SHP77 (cell line): ENCODE results near the gene TEAD1.

Experiments
- DNase-seq, 2 experiments: peaks; one replicate each; lab custom pipeline; 2025; lab: John Stamatoyannopoulos, UW

TEAD1 gene

GRCh38 chr11:12811861-12812260 is 137.6 kb downstream of the TEAD1 start:
- DNase-seq = no peak

GRCh38 chr11:12812849-12813248 is 138.6 kb downstream of the TEAD1 start:
- no peak for DNase-seq

- DNase-seq = no peak
Measured at GRCh38 chr11:12813371-12814225, 139.4 kb downstream of the TEAD1 start.

- no peak for DNase-seq
Measured at GRCh38 chr11:12815129-12815480, 140.9 kb downstream of the TEAD1 start.

- DNase-seq = no peak
Measured at GRCh38 chr11:12815931-12816494, 141.8 kb downstream of the TEAD1 start.

GRCh38 chr11:12817681-12818332 is 143.6 kb downstream of the TEAD1 start:
- DNase-seq = no peak

- no peak for DNase-seq
Measured at GRCh38 chr11:12818333-12819015, 144.3 kb downstream of the TEAD1 start.

GRCh38 chr11:12822392-12823022 is 148.3 kb downstream of the TEAD1 start:
- no peak for DNase-seq

- DNase-seq = no peak
Measured at GRCh38 chr11:12824281-12825041, 150.2 kb downstream of the TEAD1 start.

- no peak for DNase-seq
Measured at GRCh38 chr11:12826441-12826840, 152.2 kb downstream of the TEAD1 start.

- no peak for DNase-seq
Measured at GRCh38 chr11:12827369-12827768, 153.1 kb downstream of the TEAD1 start.

- peak in 1 of 2 experiments; percentile 19 for DNase-seq
Measured at GRCh38 chr11:12827929-12828812, 153.9 kb downstream of the TEAD1 start.

GRCh38 chr11:12829131-12829530 is 154.9 kb downstream of the TEAD1 start:
- no peak for DNase-seq

GRCh38 chr11:12829540-12830314 is 155.5 kb downstream of the TEAD1 start:
- DNase-seq = no peak

- DNase-seq = no peak
Measured at GRCh38 chr11:12831471-12832202, 157.4 kb downstream of the TEAD1 start.

GRCh38 chr11:12832480-12833224 is 158.4 kb downstream of the TEAD1 start:
- DNase-seq = no peak

- DNase-seq = no peak
Measured at GRCh38 chr11:12834166-12834565, 159.9 kb downstream of the TEAD1 start.

GRCh38 chr11:12834630-12835029 is 160.4 kb downstream of the TEAD1 start:
- DNase-seq = no peak
